Nephron (organoid): Measurements from ENCODE around the gene FOXL1.

Experiments
- H3K27ac Mint-ChIP-seq, 3 experiments: 2 replicates each; pipeline ENCODE4 v1.8.0; 2020; ENCODE audit warnings: mixed read lengths in 3 of 3, mild to moderate bottlenecking in 2 of 3, moderate library complexity in 1 of 3
- H3K27me3 Mint-ChIP-seq: 2 replicates; pipeline ENCODE4 v1.8.0; 2021; ENCODE audit warnings: low read depth, mild to moderate bottlenecking, moderate library complexity, mixed read lengths
- H3K36me3 Mint-ChIP-seq: 2 replicates; pipeline ENCODE4 v1.8.0; 2020; ENCODE audit warnings: low read depth, mixed read lengths
- H3K4me1 Mint-ChIP-seq: 2 replicates; pipeline ENCODE4 v1.8.0; 2020; ENCODE audit warnings: mixed read lengths
- H3K4me3 Mint-ChIP-seq, 3 experiments: 2 replicates each; pipeline ENCODE4 v1.8.0; 2020; ENCODE audit warnings: mild to moderate bottlenecking in 3 of 3, mixed read lengths in 3 of 3, moderate library complexity in 2 of 3
- H3K9me3 Mint-ChIP-seq: 2 replicates; pipeline ENCODE4 v1.8.0; 2020; ENCODE audit warnings: mixed read lengths
- TF ChIP-seq, protein P1 (sequence below), 3 experiments: fragments of 200-600 bp; sonication (generic); IDR thresholded peaks; one replicate each; pipeline ENCODE4 v1.5.0; 2021; ENCODE audit warnings: antibody characterized with exemption in 3 of 3; ENCODE audit not compliant: unreplicated experiment in 3 of 3

FOXL1 gene

DNA sequence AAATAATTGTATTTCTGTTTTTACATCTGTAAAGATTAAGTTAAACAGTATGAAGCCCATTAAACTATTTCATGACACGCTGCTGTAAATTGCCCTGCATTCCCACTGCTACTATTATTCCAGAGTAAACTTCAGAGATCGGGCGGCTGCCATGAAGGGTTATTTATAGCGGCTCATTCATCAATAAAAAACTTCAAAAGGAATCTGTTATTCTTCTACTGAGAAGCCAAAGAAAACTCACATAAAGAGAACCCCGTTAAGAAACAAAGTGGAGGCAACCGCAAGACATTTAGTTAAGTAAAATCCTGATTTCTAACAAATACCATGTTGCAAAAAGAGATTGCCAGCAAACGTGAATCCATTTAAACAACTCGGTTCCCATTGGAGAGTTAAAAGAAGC is 16.4 kb downstream of the FOXL1 start:
- H3K36me3 Mint-ChIP-seq = peaks cover 6% of the 10 kb centered on the region
- TF ChIP-seq, protein P1, sequence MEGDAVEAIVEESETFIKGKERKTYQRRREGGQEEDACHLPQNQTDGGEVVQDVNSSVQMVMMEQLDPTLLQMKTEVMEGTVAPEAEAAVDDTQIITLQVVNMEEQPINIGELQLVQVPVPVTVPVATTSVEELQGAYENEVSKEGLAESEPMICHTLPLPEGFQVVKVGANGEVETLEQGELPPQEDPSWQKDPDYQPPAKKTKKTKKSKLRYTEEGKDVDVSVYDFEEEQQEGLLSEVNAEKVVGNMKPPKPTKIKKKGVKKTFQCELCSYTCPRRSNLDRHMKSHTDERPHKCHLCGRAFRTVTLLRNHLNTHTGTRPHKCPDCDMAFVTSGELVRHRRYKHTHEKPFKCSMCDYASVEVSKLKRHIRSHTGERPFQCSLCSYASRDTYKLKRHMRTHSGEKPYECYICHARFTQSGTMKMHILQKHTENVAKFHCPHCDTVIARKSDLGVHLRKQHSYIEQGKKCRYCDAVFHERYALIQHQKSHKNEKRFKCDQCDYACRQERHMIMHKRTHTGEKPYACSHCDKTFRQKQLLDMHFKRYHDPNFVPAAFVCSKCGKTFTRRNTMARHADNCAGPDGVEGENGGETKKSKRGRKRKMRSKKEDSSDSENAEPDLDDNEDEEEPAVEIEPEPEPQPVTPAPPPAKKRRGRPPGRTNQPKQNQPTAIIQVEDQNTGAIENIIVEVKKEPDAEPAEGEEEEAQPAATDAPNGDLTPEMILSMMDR (IDR thresholded peaks at IDR 0.05; ENCODE audit: unreplicated experiment in 3 of 3) = no peak
- peaks cover 2% of the 10 kb centered on the region for H3K9me3 Mint-ChIP-seq
- H3K4me1 Mint-ChIP-seq = peaks cover 40% of the 10 kb centered on the region
- peak overlapping the region in 1 of 3 experiments; percentile 50 for H3K4me3 Mint-ChIP-seq
- H3K27ac Mint-ChIP-seq = peak overlapping the region; percentile 34 to 94 (median 79)
- H3K27me3 Mint-ChIP-seq = peaks cover 76% of the 10 kb centered on the region

DNA sequence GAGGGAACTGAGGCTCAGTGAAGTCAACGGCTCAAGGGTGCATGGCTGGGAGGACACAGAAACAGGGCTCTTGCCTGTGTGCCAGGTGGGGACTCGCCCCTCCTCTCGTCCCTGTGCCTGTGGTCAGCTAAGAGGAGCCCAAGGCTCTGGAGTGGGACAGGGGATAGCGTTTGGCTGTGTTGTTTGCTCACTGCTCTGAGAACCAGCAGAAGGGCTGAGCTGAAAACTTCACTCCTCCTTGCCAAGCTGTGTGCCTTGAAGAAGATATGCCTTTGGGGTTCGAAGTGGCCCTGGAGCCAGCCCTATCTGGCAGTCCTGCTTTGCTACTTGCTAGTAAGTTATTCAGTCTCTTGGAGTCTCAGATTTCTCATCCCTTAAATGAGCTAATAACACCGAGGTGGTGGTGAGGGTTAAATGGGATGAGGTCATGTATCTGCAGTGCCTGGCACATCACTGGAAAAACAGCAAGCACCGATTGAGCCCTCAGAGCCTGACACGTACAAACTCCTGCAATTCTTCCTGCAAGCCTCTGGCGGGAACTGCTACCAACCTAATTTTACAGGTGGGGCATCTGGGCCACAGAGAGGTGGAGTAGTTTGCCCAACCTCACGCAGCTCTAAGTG is 17.7 kb downstream of the FOXL1 start:
- Mint-ChIP-seq H3K4me3 (no peak overlapping the region), H3K36me3 (peaks cover 5% of the 10 kb centered on the region), H3K9me3 (peaks cover 2% of the 10 kb centered on the region), H3K4me1 (peaks cover 40% of the 10 kb centered on the region), H3K27ac (no peak overlapping the region), H3K27me3 (peaks cover 83% of the 10 kb centered on the region)
- TF ChIP-seq, protein P1 (IDR thresholded peaks at IDR 0.05; ENCODE audit: unreplicated experiment in 3 of 3) = no peak

DNA sequence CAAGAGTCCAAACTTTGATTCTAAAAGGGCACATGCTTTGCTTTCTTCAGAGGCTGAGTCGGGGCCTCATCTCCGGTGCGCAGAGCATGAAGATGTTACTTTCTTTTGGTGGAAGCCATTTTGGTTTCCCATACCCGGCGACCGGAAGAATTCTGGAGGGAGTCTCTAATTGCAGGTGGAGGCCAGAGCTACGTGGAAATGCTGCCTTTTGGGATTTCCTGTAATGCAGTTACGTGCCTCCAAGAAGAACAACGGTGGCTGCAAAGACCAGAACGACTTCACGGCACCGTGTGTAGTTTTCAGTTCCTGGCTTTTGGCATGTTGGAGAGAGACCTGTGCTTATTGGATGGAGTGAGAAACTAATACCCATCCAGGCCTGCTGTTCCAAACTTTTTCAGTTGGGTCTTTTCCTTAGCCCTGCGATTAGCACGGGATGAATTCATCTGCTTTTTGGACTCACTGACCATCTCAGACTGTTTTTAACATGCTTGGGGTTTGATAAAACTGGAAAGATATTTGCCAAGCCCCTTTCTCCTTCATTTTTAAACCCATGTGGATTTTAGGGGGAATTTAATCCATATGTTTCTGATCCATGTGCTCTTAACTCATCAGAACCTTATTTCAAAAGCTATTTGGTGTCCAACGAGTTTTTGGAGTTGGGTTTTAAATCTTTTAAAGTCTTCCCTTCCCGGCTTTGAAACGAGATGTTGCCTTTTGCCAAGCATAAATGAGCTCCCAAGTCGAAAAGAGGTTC is 19.0 kb downstream of the FOXL1 start:
- H3K4me3 Mint-ChIP-seq = peak overlapping the region in 1 of 3 experiments; percentile 40
- H3K9me3 Mint-ChIP-seq = peaks cover 2% of the 10 kb centered on the region
- H3K36me3 Mint-ChIP-seq = peaks cover 4% of the 10 kb centered on the region
- H3K4me1 Mint-ChIP-seq = peaks cover 44% of the 10 kb centered on the region
- TF ChIP-seq, protein P1 (IDR thresholded peaks at IDR 0.05; ENCODE audit: unreplicated experiment in 3 of 3) = no peak
- H3K27ac Mint-ChIP-seq = peak overlapping the region in 2 of 3 experiments; percentile 77 to 84
- H3K27me3 Mint-ChIP-seq = peaks cover 79% of the 10 kb centered on the region

DNA sequence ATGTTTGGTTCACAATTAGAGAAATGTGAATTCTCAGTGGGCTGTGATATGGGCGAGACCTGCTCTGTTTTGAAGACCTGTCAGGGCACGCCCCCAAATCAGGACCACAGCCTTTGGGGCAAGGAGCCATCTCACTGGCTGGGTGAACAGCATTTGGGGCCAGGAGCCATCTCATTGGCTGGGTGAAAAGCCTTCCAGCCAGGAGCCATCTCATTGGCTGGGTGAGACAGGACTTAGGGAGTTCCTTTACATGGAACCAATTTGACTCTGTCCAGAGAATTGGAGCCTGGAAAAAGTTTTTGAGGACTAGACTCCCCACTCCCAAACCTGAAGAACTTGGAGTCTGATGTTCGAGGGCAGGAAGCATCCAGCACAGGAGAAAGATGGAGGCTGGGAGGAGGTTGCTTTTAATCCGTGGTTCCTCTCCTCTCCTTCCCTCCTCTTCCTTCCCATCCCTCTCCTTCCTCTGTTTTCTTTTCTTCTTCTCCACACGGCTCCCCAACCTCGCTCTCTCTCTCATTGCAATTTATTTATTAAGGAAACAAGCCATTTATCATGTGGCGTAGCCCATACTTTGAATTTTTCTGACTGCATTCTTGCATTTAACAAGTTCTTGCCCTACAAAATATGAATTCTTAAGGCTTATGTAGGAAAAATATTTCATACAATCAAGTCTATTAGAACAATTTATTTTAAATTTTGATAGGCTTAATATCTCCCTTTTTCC is 19.7 kb downstream of the FOXL1 start:
- H3K27me3 Mint-ChIP-seq = peaks cover 81% of the 10 kb centered on the region
- H3K36me3 Mint-ChIP-seq = peaks cover 4% of the 10 kb centered on the region
- peaks cover 43% of the 10 kb centered on the region for H3K4me1 Mint-ChIP-seq
- peak overlapping the region; percentile 71 to 84 (median 77) for H3K27ac Mint-ChIP-seq
- H3K4me3 Mint-ChIP-seq = peak overlapping the region in 2 of 3 experiments; percentile 21 to 40
- peaks cover 2% of the 10 kb centered on the region for H3K9me3 Mint-ChIP-seq
- TF ChIP-seq, protein P1 (IDR thresholded peaks at IDR 0.05; ENCODE audit: unreplicated experiment in 3 of 3) = no peak

DNA sequence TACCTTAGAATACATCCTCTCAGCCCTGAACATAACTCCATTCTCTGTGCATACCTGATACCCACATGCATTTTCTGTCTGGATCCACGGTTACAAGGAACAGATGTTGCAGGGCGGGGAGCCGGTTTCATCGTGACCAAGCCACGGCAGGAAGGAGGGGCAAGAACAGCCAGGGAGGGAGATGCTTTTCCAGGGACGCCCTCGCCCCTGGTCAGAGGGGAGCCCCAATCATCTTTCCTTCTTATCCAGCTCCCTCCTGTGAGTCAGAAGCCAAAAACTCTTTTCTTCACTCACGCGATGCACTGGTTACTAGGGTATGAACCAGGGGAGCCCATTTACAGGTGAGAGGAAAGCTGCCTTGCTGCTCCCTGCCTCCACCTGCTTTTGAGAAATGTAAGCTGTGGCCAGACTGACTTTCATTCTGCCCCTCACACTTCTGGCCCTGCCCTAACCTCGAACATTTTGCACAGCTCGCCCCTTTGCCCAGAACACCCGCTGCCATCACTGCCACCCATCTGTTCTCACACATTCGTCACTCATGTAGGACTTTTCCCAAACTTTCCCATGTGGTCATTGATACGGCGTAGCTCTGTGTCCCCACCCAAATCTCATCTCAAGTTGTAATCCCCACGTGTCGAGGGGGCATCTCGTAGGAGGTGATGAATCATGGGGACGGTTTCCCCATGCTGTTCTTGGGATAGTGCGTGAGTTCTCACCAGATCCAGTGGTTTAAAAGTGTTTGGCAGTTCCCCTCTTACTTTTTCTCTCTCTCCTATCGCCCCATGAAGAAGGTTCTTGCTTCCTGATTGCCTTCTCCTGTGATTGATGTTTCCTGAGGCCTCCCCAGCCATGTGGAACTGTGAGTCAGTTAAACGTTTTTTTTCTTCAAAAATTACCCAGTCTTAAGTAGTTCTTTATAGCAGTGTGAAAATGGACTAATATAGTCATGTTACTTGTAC is 20.5 kb downstream of the FOXL1 start:
- Mint-ChIP-seq H3K4me1 (peaks cover 35% of the 10 kb centered on the region), H3K27ac (peak overlapping the region; percentile 71 to 84 (median 77)), H3K4me3 (peak overlapping the region in 2 of 3 experiments; percentile 34 to 53), H3K36me3 (peaks cover 4% of the 10 kb centered on the region), H3K27me3 (peaks cover 74% of the 10 kb centered on the region), H3K9me3 (peaks cover 2% of the 10 kb centered on the region)
- TF ChIP-seq, protein P1 (IDR thresholded peaks at IDR 0.05; ENCODE audit: unreplicated experiment in 3 of 3) = no peak
